Omental fat pad (tissue), 4 donors: ENCODE data around the gene KRTAP9-1. TPM values are rescaled to one million over a fixed set of nuclear protein-coding genes. Genes with fewer than 3 reads are reported as not detected.
"Not testable (repeated sequence)": the region's sequence is repeated elsewhere in the genome, so short reads cannot be mapped to it uniquely, and the experiment has no call there.

Experiments
- ATAC-seq: fragments of 150-250 bp; one replicate; pipeline ENCODE4 v1.9.1; 2016; ENCODE audit warnings: mild to moderate bottlenecking, moderate library complexity; ENCODE audit not compliant: low FRiP score
- DNase-seq: peaks from one replicate; pipeline ENCODE4 v3.0.0-alpha.2; 2019; ENCODE audit warnings: low spot score
- total RNA-seq, 4 donors: library from RNA; depleted of rRNA; stranded (reverse); fragments of >200 nt; gene quantifications; one replicate each; pipeline ENCODE4 v1.1.0, GENCODE V29; 2016
- TF ChIP-seq, protein P1 (sequence below), 3 donors: fragments of 450-650 bp; IDR thresholded peaks; one replicate each; pipeline ENCODE4 v1.5.1; 2016 to 2017; ENCODE audit warnings: antibody characterized with exemption in 3 of 3, mild to moderate bottlenecking in 3 of 3, moderate library complexity in 2 of 3

The KRTAP9-1 gene, protein sequence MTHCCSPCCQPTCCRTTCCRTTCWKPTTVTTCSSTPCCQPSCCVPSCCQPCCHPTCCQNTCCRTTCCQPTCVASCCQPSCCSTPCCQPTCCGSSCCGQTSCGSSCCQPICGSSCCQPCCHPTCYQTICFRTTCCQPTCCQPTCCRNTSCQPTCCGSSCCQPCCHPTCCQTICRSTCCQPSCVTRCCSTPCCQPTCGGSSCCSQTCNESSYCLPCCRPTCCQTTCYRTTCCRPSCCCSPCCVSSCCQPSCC
- not detected for total RNA-seq

DNA sequence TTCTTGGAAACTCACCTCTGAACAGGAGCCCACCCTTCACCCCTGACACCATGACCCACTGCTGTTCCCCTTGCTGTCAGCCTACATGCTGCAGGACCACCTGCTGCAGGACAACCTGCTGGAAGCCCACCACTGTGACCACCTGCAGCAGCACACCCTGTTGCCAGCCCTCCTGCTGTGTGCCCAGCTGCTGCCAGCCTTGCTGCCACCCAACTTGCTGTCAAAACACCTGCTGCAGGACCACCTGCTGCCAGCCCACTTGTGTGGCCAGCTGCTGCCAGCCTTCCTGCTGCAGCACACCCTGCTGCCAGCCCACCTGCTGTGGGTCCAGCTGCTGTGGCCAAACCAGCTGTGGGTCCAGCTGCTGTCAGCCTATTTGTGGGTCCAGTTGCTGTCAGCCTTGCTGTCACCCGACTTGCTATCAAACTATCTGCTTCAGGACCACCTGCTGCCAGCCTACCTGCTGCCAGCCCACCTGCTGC is at the start of gene KRTAP9-1:
Gene KRTAP9-1 (plus strand): TSS at position 51 of the 482 bp plus-strand sequence. CDS start 0 bp downstream, at position 51.
- DNase-seq, ATAC-seq: not testable (repeated sequence)

DNA sequence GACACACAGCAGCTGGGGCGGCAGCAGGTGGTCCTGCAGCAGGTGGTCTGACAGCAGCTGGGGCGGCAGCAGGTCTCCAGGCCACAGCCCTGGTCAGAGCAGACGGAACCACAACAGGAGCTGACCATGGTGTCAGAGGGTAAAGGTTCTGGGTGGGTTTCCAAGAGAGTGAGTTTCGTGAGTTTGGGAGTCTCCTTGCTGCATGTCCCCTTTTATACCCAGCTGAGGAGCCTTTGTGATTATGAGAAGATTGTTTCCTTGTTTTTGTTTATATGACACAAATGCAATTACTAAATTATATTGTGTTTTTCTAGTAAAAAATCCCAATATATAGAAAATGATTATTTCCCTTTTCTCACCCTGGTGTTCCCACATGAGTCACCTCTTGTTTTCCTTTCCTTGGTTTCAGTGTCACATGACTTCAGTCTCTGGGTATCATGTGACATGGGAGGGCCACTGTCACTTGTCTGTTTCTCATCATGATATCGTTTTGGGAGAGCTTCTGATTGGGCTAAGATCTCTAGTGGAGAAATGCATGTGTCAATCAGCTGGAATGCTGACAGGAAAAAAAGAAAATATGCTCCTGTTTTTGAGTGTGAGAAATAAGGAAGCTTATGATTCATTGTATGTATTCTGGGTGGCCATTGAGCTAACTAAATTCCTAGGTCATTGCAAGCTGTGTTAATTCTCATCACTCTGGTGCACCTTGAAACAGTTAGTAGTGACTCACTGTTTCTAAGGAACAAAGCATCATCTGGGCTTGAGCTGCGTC is 49.1 kb upstream of the KRTAP9-1 start, which contains the start of gene KRTAP4-6:
Gene KRTAP4-6 (minus strand): TSS at position 185 of the 772 bp plus-strand sequence. CDS start 57 bp downstream, at position 128.
- TF ChIP-seq, protein P1, sequence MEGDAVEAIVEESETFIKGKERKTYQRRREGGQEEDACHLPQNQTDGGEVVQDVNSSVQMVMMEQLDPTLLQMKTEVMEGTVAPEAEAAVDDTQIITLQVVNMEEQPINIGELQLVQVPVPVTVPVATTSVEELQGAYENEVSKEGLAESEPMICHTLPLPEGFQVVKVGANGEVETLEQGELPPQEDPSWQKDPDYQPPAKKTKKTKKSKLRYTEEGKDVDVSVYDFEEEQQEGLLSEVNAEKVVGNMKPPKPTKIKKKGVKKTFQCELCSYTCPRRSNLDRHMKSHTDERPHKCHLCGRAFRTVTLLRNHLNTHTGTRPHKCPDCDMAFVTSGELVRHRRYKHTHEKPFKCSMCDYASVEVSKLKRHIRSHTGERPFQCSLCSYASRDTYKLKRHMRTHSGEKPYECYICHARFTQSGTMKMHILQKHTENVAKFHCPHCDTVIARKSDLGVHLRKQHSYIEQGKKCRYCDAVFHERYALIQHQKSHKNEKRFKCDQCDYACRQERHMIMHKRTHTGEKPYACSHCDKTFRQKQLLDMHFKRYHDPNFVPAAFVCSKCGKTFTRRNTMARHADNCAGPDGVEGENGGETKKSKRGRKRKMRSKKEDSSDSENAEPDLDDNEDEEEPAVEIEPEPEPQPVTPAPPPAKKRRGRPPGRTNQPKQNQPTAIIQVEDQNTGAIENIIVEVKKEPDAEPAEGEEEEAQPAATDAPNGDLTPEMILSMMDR (IDR thresholded peaks at IDR 0.05) = no peak
- DNase-seq = no peak
- ATAC-seq = peak; percentile 66

DNA sequence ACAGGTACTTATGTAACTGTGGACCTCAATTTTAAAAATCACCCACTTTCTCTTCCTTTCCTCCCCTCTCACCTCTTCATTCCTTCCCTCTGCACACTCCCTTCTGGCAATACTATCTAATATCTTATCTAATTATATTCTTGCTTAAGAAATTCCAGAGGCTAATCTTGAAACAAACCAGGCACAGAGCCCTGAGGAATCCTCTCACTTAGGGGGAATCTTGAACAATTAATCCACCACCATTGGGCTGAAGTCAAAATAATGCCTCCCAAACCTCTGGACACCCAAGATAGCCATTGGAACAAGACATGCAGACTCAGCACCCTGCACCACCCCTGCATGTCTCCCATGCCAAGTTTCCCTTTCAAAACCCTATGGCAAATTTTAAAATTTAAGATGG is 48.3 kb upstream of the KRTAP9-1 start:
- no peak for DNase-seq
- no peak for ATAC-seq
- TF ChIP-seq, protein P1 (IDR thresholded peaks at IDR 0.05) = no peak

DNA sequence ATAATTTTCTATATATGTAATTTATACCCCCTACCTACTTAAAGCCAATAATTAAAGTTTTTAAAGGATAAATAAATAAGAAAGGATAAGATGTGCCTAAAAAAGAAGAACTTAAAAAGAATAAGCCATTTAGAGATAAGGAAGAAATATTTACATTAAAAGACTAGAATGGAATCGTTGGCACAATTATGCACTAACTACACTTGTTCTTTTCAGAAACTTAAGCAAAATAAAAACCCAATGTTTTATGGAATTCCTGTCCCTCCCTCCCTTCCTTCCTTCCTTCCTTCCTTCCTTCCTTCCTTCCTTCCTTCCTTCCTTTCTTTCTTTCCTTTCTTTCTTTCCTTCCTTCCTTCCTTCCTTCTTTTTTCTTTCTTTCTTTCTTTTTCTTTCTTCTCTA is 44.8 kb upstream of the KRTAP9-1 start:
- TF ChIP-seq, protein P1 (IDR thresholded peaks at IDR 0.05) = no peak
- DNase-seq = no peak
- no peak for ATAC-seq

DNA sequence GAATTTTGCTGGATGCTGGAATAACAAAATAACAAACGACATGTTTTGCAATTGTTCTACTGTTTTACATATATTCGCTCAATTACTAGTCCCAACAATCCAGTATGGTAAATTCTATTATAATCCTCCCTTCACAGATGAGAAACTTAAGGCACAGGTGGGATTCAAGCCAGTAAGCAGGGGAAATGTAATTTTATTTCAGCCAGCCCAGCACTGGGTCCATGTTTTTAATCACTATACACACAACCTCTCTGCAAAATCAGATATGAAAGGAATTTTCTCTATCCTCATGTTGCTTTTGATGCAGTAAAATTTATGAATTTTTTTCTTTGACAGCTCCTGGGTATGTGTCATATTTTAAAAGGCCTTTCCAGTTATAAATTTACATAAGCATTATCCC is 44.4 kb upstream of the KRTAP9-1 start:
- TF ChIP-seq, protein P1 (IDR thresholded peaks at IDR 0.05) = no peak
- ATAC-seq = no peak

DNA sequence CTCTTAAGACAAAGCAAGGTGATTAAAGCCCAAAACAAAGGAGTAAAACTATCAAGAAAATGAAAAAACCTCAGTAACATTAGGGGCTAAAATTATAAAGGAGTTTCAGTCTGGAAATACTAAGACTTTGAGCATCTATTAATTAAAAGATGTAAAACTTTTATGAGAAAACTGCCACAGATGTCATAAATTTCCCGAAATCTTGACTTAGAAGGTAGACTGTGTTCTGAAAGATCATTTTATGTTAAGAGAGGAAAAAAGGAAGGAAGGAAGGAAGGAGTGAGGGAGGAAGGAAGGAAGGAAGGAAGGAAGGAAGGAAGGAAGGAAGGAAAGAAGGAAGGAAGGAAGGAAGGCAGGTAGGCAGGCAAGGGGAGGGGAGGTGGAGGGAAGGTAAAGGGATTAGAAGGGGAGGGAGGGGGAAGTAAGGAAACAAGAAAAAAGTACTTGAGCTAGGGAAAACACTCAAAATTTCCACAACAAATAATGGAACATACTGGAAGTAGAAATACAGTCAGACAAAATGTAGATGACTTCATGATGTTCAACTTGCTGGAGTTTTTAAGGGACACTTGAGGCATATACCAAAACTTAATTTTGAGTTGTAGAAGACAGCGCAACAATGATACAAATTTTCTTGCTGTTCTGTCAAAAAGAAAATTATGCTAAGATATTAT is 42.0 kb upstream of the KRTAP9-1 start:
- DNase-seq = no peak
- TF ChIP-seq, protein P1 (IDR thresholded peaks at IDR 0.05) = no peak
- no peak for ATAC-seq

More for the DNA sequence above, 44.4 kb upstream of the KRTAP9-1 start:
- DNase-seq = no peak

DNA sequence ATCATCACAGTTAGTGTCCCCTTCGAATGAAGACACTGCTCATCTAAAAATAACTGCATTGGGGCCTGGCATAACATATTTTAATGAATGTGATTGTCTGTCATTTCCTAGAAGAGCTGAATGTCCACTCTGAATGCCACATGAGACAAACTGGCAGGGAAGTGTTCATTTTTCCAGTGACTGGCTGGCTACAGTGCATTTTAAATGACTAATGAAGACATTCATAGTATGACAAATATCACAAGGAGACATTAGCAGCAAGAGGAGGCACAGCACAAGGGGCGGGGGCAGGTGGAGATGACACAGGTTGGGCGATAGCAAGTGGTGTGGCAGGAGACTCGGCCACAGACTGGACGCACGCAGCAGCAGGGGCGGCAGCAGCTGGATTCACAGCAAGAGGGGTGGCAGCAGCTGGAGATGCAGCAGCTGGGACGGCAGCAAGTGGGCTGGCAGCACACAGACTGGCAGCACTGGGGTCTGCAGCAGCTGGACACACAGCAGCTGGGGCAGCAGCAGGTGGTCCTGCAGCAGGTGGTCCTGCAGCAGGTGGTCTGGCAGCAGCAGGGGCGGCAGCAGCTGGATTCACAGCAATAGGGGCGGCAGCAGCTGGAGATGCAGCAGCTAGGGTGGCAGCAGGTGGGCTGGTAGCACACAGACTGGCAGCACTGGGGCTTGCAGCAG is 40.6 kb upstream of the KRTAP9-1 start:
- not testable (repeated sequence) for ATAC-seq, DNase-seq
